GM18517 (cell line): ENCODE data around the gene FUCA2.
"Not testable (repeated sequence)": the region's sequence is repeated elsewhere in the genome, so short reads cannot be mapped to it uniquely, and the experiment has no call there.

ENCODE experiments used
- ATAC-seq: cut with Tn5 transposase; IDR thresholded peaks from one replicate; pipeline ENCODE4 v1.9.1; 2021; ENCODE audit warnings: mild to moderate bottlenecking, moderate library complexity; ENCODE audit not compliant: unreplicated experiment

The FUCA2 gene

GRCh38 chr6:143449082-143449713 is 62.3 kb downstream of the FUCA2 start:
- ATAC-seq, result no peak

DNA sequence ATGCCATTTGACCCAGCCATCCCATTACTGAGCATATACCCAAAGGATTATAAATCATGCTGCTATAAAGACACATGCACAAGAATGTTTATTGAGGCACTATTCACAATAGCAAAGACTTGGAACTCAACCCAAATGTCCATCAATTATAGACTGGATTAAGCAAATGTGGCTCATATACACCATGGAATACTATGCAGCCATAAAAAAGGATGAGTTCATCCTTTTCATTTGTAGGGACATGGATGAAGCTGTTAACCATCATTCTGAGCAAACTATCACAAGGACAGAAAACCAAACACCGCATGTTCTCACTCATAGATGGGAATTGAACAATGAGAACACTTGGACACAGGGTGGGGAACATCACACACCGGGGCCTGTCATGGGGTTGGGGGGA is 63.7 kb downstream of the FUCA2 start:
- ATAC-seq, result not testable (repeated sequence)
